C1 segment of cervical spinal cord (tissue), 14 donors: ENCODE measurements around the gene HERC6.
"Not testable (repeated sequence)": the region's sequence is repeated elsewhere in the genome, so short reads cannot be mapped to it uniquely, and the experiment has no call there.

Experiments
- DNase-seq, 14 donors: peaks; one replicate each; lab custom pipeline; 2025; lab: John Stamatoyannopoulos, UW

The HERC6 gene

GRCh38 chr4:88378691-88379559, at the start of gene HERC6:
TSS of gene HERC6 (plus strand) at chr4:88378852. CDS start at chr4:88378922, 70 bp downstream.
- DNase-seq, result peak in 13 of 14 donors; percentile 2 to 75 (median 60)

- no peak for DNase-seq
Observed at GRCh38 chr4:88333741-88334405, 44.8 kb upstream of the HERC6 start.

GRCh38 chr4:88335092-88335665, 43.5 kb upstream of the HERC6 start:
- no peak for DNase-seq

DNA sequence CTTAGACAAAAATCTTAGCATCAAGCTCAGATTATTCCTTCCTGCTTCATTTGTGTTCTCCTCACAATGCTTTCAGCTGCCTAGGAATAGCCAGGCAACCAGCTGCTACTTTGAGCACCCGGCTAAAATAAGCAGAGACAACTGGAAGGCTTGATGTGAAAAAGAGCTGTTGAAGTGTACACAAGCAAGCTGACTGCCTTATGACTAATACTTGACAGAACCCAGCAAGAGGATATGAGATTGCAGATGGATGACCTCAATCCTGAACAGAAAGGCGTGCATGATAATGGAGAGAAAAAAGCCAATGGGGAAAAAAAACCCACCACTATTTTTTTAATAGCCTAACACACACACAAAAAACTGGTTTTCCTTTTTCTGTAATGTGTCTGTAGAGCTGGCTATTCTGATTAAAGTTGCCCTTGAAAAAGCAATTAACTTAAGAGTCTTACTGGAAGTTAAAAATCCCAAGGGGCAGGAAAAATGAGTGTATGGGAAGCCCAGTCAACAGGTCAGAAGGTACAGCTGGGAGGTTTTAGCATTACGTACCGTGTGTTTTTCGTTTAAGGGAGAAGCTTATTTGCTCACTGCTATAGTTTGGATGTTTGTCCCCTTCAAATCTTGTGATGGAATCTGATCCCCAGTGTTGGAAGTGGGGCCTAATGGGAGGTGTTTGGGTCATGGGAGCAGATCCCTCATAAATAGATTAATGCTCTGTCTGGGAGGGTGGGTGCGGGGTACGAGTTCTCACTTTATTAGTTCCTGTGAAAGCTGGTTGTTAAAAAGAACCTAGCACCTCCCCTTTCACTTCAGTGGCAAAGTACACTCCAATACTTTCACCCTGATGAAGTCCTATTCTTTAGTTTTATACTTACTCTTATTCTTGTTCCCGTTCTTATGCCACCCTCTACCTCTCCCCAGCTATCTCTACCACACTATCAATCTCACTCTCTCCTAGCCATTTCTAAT, 37.1 kb upstream of the HERC6 start:
- DNase-seq, result peak in 2 of 14 donors; percentile 2

DNA sequence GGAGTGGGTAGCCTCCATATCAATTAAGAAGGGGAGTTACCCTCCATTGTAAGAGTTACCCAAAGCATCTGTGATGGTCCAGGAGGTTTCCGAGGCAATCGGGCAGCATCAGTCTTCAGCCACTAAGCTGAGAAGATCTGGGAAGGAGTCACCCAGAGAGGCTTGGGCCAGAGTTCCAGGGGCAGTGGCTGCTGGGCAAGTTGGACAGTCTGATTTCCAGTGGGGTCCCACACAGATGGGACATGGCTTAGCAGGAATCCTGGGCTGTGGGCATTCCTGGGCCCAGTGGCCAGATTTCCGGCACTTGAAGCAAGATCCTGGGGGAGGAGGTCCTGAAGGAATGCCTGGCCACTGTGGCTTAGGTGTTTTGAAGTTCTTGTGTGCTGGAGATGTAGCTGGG, 31.8 kb upstream of the HERC6 start:
- not testable (repeated sequence) for DNase-seq

GRCh38 chr4:88348761-88349160, 29.9 kb upstream of the HERC6 start:
- not testable (repeated sequence) for DNase-seq

DNA sequence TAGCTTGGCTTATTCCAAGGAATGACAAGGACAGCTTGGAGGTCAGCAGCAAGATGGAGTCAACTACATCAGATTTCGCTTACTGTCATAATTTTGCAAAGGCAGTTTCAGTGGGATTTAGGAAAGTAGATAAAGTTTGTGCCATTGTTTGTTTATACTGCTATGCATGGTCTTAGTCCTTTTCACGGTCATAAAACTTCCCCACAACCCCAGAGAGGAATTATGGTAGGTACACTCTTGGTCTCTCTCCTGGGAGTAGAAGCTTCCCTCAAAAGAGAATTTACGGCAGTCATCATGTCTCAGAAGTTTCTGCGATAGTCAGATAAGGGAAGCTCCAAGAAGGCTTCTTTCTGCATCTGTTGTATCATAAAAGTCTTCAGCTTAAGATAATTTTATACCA, 27.9 kb upstream of the HERC6 start:
- no peak for DNase-seq

DNA sequence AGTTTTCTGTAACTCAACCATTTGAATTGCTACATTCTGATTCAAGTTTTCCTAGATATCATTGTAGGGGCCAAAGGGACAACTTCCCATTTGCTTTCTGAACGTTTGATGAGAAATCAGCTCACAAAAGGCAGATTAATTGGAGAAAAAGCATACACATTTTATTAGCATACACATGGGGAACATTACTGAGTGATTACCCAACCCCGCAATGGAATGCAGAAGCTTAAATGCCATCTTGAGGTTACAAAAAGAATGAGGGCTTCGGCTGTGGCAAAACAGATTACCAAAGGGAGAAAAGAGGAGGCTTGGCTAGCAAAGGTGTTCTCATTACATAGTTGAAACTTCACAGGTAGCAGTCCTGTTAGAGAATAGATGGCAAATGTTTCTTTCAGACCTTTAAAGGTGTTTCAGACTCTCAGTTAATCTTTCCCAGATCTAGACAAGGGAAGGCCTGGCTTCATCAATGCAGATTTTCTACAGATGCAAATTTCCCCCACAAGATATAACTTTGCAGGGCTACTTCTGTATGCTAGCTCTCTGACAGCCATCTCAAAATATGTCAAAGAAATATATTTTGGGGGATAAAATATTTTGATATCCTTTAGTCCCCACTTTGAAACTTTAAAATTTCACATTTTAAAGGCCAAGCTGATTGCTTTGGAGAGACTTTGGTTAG, 26.5 kb upstream of the HERC6 start:
- DNase-seq, result no peak

- DNase-seq, result no peak
Observed at GRCh38 chr4:88353324-88353723, 25.3 kb upstream of the HERC6 start.

GRCh38 chr4:88356771-88357170, 21.9 kb upstream of the HERC6 start:
- DNase-seq, result no peak

DNA sequence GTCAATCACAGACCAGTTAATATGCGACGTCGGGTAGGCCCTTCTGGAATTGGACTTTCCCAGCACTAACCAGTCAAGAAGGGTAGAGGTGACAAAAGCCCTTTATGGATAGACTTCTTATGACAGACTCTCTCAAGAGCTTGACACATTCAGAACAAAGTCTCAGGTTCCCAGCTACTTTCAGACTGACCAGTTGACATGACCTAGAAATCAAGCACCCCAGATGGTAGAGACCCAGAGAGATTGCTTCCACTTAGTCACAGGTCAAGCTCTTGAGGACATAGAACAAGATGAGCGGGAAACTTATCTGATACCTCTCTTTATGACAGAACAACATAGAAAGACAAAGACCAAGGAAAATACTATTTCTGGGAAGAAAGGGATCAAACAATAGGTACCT, 21.4 kb upstream of the HERC6 start:
- DNase-seq, result no peak

- no peak for DNase-seq
Observed at GRCh38 chr4:88359558-88359957, 19.1 kb upstream of the HERC6 start.

DNA sequence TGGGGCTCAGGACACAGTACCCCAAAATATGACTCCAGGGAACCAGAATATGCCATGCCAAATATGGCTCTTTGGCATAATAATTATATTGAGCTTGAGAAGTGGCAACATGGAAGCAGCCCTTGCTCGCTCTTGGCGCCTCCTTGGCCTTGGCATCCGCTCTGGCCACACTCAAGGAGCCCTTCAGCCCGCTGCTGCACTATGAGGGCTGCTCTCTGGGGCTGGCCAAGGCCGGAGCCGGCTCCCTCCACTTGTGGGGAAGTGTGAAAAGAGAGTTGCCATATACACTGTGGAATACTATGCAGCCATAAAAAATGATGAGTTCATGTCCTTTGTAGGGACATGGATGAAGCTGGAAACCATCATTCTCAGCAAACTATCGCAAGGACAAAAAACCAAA, 18.4 kb upstream of the HERC6 start:
- no peak for DNase-seq

DNA sequence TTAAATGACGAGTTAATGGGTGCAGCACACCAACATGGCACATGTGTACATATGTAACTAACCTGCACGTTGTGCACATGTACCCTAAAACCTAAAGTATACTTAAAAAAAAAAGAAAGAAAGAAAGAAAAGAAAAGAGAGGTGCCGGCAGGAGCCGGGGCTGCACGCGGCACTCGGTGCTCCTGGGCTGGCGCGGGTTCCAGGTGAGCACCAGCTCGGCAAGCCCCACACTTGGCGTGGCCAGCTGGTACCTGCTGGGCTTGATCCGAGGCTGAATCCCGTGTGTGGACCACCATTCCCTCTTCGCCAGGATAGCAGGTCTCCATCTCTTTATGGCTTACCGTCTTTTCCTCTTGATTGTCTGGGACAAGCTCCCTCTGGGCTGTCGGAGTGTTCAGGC, 17.9 kb upstream of the HERC6 start:
- DNase-seq, result no peak

GRCh38 chr4:88361217-88361773, 17.4 kb upstream of the HERC6 start:
- not testable (repeated sequence) for DNase-seq

GRCh38 chr4:88366460-88366859, 12.2 kb upstream of the HERC6 start:
- DNase-seq, result no peak

DNA sequence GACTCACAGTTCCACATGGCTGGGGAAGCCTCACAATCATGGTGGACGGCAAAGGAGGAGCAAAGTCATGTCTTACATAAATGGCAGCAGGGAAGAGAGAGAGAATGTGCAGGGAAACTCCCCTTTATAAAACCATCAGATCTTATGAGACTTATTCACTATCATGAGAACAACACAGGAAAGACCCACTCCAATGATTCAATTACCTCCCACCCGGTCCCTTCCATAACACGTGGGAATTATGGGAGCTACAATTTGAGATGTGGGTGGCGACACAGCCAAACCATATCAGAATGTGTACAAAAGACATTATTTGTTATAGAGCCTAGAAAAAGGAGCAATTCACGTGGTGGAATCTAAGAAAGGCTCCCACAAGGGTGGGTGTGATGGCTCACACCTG, 10.8 kb upstream of the HERC6 start:
- DNase-seq, result no peak

DNA sequence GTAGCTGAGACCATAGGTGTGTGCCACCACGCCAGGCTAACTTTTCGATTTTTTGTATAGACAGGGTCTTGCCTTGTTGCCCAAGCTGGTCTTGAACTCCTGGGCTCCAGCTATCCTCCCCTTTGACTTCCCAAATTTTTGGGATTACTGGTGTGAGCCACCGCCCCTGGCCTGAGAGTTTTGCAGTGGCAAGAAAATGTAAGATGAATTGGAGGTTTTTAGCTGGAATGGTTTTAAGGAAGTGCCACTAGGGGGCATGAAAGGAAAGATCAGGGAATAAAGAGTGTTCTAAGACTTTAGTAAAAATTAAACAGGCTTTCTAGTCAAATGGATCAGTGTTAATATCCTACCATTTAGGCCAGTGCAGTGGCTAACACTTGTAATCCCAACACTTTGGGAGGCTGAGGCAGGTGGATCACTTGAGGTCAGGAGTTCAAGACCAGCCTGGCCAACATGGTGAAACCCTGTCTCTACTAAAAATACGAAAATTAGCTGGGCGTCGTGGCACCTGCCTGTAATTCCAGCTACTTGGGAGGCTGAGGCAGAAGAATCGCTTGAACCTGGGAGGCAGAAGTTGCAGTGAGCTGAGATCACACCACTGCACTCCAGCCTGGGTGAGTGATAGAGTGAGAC, 9.4 kb upstream of the HERC6 start:
- not testable (repeated sequence) for DNase-seq

DNA sequence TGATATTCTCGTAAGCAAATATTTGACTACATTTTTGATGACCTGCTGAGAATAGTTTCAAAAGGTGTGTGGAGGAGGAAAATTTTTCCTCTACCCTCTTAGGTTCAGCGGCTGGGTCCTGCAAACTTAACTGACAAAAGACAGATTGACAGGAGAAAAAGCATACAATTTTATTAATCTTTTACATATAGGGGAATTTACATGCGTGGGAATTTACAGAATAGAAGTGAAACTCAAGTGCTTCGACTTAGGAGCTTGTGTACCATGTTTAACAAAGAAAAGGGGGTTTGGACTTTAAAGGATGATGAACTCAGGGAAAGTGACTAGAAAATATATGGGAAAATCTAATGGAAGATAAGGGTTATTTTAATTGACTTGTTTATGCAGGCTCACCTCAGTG, 2.5 kb downstream of the HERC6 start:
- no peak for DNase-seq

GRCh38 chr4:88382621-88383020, 4.0 kb downstream of the HERC6 start:
- no peak for DNase-seq
